ENCODE results near the gene GMPPA. TPM values are rescaled to one million over a fixed set of nuclear protein-coding genes. Genes with fewer than 3 reads are reported as not detected.

The GMPPA gene
- polyA plus RNA-seq, 4 donors = 32.8 to 41.9 (median 37.8) TPM

DNA sequence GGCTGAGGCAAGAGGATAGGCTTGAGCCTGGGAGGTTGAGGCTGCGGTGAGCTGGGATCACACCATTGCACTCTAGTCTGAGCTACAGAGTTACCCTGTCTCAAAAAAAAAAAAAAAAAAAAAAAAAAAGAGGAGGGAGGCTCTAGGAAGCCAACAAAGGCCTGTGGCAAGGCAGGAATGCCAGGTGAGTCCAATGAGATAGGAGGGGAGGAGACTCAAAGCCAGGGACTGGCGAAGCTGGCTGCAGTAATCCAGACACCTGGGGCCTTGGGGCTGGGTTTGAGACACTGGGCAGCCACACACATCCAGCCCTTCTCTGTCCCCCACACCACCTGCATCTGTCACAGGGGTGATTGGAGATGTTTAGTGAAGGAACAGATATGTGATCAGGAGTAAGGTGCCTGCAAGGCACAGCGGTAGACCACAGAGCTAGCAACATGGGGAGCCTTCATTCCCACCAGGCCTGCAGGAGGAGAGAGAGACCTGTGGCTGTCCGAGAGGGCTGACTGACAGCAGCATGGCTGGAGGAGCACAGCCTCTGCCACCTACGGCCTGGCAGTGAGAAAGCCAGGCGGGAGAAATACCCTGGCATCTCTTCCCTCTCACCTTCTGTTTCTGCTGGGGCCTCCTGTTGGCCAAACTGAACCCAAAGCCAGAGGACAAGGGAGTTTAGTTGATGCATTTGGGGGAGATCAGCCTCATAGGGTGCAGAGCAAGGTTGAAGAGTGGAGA, 35.4 kb downstream of the GMPPA start:
- DNase-seq (ENCODE audit: low read depth in 4 of 4, low spot score in 2 of 4) = no peak

DNA sequence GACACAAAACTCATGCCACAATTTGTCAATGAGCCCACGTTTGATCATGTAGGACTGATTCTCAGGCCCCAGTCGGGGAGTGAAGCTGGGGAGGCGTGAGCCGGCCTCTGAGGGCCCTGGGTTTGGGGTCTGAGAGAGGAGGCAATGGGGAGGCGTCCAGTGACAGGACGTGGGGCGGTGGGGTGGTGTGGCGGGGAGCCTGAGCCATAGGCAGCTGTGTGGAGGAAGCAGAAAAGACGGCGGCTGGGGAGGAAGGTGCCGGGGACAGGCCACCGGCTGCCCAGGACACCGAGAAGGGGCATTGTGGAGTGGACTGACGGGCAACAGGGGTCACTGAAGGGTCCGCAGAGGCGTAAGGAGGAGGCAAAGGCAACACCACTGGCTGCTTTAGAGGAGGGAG, 37.7 kb downstream of the GMPPA start:
- DNase-seq (ENCODE audit: low read depth in 4 of 4, low spot score in 2 of 4) = no peak

DNA sequence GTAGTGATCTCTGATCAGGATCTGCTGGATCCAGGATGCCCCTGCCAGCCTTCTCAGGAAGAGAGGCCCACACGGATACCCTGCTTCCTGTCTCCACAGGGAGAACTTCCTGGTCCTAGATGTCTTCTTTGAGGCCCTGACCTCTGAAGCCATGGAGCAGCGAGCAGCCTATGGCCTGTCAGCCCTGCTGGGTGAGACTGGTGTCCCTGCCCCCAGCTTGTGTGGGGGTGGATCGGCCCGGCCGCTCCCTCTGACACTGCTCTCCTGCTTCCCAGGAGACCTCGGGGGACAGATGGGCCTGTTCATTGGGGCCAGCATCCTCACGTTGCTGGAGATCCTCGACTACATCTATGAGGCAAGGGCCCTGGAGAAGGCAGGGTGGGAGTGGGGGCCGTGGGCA, 38.3 kb downstream of the GMPPA start:
- no peak for DNase-seq (ENCODE audit: low read depth in 4 of 4, low spot score in 2 of 4)

DNA sequence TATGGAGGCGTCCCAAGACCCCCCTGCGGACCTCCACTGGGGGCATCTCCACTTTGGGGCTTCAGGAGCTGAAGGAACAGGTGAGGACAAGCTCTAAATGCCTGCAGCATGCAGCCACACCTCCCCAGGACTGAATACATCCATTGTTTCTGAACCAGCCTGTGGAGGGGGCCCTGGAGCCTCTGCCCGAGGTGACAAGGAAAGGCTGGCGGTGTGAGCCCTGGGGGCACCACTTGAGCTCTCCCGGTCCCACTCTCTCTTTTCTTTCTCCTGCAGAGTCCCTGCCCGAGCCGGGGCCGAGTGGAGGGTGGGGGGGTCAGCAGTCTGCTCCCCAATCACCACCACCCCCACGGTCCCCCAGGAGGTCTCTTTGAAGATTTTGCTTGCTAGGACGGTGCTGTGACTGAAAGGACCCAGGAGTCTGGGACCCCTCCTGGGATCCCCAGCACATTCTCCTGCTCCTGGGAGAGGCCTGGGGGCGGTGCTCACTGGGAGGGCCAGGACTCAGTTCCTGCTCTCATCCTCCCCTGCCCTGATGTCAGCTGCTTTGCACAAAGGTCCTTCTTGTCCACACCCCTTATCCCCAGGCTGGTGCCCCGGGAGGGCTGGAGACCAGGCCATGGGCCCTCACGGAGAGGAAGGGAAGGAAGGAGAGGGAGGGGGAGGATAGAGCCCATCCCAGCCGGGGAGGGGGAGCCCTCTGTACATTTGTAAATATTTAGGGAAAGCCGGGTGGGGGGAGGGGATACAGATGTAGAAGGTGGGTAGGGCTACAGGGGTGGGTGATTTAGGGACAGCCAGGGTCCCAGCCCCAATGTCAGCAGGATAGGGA, 39.2 kb downstream of the GMPPA start:
- no peak for DNase-seq (ENCODE audit: low read depth in 4 of 4, low spot score in 2 of 4)

DNA sequence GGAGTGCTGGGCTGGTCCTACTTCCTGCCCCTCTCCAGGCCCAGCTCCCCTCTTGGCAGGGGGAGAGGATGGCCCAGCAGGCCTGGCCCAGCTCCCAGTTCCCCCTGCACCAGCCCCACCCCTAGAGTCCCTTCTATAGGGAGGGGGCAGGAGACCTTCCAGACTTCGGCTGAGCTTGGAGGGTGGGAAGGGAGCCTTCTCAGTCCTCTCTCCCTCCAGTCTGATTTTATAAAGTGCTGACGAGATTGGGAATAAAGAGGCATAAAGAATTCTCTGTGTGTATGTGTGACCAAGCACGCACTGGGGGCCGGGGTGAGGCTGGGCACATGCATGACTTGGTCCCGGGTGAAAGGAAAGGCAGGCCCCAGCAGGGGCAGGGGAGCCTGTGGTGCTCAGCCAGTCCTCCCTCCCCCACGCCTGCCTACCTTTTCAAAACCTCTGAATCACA, 39.8 kb downstream of the GMPPA start:
- DNase-seq (ENCODE audit: low read depth in 4 of 4, low spot score in 2 of 4) = no peak

DNA sequence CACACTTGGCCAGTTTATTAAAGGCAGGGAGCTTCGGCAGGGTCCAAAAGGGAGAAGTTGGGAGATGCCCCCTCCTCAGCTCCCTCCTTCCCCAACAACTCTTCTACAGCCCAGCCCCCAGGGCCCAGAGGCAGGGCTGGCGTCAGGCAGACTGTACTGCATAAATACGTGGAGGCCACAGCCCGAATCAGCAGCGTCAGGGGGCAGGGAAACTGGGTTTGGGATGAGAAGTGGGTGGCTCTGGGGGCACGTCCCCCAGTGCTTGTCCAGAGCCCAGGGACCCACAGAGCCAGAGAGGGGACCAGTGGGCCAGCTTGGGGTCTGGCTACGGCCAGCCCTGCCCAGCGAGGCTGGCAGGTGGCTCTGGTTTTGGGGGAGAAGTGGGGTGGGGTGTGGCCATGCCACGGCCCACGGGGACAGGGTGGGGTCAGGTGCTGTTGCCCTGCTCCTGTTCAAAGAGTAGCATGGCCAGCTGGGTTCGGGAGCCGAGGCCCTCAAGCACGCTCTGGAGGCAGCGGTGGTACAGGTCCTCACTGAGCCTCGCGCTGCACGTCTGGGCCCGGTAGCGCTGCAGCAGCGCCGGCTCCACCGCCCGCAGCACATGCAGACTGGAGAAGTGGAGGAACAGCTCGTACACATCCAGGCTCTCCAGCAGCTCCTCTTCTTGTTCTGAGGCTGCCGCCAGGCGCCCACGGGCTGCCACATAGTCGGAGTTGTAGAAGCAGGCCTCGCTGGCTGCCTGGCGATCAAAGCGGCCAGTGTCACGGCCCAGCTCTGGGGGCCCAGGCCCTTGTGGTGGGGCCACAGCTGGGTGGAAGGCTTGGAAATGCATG, 40.5 kb downstream of the GMPPA start:
- DNase-seq (ENCODE audit: low read depth in 4 of 4, low spot score in 2 of 4) = no peak

DNA sequence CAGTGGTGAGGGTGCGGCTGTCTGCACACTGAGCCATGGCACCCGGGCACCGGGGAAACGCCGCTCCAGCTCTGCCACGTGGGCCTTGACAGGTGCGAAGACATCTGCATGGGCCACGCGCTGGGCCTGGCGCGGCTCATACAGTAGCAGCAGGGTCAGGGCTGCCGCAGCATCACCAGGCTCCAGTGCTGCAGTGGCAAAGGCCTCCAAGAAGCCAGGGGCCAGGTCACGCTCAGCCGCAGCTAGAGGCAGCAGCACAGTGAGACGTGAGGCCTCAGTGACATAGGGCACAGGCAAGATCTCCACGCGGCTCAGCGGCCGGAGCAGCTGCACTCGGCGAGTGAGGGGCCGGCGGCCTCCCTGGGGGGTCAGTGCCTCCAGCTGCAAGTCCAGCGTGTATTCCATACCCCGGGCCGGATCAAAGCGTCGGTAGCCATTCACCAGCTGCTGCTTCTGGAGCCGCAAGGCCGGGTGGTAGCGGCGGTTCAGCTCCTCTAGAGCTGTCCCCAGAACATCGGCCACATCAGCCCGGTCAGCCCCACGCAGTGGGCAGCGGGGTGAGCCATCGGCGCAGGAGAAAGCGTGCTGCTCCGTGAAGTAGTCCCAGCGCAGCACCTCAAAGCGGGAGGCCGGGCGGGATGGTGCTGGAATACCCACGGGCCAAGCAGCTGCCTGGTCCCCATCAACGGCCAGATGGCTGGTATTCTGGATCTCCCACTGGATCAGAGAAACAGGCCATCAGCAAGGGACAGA, 41.4 kb downstream of the GMPPA start:
- DNase-seq (ENCODE audit: low read depth in 4 of 4, low spot score in 2 of 4) = no peak

DNA sequence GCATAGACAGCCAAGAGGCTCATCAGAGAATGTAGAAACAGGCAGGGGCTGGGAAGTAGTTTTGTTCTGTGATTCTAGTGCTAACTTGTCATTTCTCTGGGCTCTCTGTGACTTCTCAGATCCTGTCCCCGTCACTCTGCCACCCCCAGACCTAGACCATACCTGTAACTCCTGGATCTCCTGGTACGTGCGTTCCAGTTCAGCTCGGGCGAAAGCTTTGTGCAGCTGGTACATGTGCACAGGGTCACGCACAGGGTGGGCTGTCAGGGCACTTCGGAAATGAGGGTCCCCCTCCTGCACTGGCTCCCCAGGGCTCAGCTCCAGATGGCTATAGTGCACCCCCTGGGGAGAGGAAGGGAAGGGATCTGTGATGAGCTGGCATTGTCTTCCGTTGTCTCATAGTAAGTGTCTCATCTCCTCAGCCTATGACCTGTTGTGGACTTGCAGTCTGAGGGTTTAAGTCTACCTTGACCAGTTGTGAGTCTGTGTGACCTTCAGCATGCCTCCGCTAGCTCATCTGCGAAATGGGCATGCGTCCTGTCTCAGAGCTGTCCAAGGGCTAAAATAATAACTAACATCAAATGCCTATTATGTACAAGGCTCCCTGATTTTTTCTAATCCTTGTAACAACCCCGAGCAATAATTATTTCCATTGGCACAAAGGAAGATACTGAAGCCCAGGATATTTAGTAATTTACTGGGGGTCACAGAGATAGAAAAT, 42.3 kb downstream of the GMPPA start:
- DNase-seq (ENCODE audit: low read depth in 4 of 4, low spot score in 2 of 4) = no peak

DNA sequence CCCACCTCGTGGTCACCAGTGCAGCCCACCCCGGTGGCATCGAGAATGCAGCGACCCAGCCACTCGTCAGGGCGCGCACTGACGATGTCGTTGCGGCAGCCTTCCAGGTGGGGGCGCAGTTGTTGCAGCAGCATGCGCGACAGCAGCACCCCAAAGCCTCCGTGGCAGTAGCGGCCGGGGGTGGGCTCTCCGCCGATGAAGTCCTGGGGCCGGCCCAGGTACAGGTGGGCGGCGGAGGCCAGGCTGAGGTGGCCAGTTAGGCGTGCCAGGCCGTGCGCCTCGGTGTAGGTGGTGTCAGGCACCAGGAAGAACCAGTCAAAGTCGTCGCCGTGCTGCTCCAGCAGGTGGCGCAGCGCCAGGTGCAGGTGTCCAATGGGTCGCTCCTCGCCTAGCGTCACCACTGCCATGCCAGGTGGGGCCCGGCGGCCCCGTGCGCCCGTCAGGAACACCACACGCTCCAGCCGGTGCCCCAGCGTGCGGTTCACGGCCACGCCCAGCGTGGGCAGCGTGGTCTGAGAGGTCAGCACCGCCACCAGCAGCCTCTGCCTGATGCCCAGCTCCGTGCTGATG, 43.0 kb downstream of the GMPPA start:
- DNase-seq (ENCODE audit: low read depth in 4 of 4, low spot score in 2 of 4) = no peak

DNA sequence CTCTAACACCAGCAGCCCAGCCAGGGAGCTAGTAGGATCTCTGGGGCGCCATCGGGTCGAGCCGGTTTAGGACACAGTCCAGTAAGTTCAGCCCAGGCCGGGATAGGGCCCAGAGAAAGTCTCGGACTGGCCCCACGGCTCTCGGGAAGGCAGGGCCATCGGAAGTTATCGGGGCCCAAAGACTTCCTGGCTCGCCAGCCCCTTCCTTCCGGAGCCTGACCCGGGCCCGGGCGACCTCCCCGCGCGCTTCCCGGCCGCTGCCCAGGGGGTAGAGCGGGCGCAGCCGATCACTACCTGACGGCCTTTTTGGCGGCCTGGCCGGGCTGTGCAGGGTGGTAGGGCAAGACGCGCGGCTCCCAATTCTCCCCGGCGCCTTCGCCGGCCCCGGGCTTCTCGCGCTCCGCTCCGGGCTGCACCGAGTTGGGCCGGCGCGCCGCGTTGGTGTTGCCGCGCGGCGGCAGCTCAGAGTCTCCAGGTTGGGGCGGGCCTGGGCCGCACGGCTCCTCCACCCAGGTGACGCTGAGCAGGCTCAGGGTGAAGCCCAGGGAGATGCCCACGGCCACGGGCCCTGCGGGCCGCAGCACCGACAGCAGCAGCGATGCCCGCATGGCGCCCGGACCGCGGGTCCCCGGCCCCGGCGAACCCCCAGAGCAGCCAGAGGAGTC, 44.4 kb downstream of the GMPPA start:
- no peak for DNase-seq (ENCODE audit: low read depth in 4 of 4, low spot score in 2 of 4)

DNA sequence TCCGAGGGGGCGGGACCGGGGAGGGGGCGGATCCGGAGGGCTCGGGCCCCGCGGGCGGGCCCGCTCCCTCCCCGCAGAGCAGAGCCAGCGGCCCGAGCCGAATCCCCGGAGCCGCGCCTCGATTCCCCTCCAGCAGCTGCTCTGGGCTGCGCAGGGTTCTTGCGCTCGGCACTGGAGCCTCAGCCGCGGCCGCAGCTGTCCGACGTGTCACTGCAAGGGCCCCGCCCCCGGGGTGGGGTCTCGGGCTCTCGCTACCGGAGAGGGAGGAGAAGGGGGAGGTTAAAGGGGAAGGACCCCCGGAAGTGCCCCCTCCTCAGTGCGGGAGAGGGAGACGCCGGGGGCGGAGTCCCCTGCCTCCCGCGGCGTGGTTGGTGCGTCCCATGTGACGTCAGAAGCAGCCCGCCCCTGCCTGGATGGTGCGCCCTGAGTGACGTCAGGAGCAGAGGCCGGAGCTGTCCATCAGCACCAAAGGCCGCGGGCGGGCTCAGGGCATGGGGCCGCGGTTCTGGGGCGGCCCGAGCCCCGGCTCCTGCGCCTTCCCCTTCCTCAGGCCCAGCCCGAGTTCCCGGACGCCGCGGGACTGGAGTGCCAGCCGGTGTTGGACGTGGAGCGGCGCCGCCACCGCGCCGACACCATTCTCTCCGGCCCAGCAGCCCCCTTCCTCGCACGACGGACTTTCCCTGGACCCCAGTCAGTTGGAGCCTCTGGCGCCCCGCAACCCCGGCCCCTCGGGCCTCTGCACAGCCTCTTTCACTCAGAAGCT, 45.1 kb downstream of the GMPPA start, which contains the start of the genes CHPF and TMEM198:
CHPF (minus strand) TSS at position 214 of the 763 bp plus-strand sequence. CDS start 271 bp downstream, outside the sequence.
TMEM198 (plus strand) TSS at position 433 of the 763 bp plus-strand sequence. CDS start 700 bp downstream, outside the sequence.
- peak; percentile 83 to 97 (median 96) for DNase-seq (ENCODE audit: low read depth in 4 of 4, low spot score in 2 of 4)

DNA sequence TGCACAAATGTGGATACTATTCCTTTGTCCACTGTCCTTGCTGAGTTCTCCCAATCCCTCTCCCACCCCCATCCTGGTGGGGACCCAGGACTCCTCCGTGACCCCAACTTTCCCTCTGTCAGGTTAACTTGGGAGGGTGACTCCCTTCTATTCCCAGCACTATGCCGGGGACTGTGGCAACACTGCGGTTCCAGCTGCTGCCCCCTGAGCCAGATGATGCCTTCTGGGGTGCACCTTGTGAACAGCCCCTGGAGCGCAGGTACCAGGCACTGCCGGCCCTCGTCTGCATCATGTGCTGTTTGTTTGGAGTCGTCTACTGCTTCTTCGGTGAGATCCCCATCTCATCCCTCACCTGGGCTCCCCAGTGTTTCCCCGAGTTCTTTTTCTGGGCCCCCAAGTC, 45.9 kb downstream of the GMPPA start:
- DNase-seq (ENCODE audit: low read depth in 4 of 4, low spot score in 2 of 4) = no peak

DNA sequence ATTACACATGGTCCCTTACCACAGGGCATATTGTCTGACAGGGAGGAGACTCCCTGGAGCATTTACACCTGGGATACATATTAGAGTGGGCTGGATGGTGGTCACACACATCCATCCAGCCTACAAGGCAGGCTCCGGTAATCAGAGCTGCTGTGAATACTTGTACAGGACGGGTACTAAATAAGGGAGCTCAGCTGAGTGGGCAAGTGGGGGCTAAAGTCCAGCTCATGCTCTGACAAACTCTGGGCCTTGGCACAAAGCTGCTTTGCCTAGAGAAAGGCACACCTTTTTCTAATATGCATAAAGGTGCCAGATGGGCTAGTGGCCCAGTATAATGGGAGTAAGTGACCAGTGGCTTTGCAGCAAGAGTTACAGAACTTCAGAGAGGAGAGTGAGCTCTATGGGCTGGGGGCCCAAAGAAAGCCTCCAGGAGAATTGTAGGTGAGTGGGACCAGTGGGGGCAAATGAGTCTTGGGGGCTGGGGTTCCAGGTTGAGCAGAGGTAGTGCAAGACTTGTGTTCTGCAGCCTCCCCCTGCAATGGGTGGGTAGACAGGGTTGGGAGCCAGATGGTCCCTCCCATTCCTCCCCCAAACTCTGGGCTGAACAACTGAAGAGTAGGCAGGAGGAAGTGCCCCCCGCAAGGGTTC, 46.7 kb downstream of the GMPPA start:
- no peak for DNase-seq (ENCODE audit: low read depth in 4 of 4, low spot score in 2 of 4)

DNA sequence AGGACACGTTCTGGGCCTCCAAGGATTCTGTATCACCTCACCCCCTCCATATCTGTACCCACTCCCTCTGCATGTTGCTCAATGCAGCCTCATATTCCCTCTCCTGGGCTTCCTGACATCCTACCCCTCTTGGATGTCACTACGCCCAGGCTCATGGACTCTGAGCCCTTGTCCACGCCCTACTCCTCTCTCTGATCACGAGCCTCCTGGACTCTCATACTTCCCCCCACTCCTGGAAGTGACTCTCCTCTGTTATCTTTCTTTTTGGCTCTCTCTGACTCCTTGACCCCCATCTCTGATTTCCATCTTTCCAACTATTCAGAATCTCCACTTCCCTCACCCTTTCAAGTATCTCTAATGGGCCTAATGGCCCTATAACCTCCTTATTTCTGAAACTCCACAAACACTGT, 47.3 kb downstream of the GMPPA start:
- DNase-seq (ENCODE audit: low read depth in 4 of 4, low spot score in 2 of 4) = no peak

DNA sequence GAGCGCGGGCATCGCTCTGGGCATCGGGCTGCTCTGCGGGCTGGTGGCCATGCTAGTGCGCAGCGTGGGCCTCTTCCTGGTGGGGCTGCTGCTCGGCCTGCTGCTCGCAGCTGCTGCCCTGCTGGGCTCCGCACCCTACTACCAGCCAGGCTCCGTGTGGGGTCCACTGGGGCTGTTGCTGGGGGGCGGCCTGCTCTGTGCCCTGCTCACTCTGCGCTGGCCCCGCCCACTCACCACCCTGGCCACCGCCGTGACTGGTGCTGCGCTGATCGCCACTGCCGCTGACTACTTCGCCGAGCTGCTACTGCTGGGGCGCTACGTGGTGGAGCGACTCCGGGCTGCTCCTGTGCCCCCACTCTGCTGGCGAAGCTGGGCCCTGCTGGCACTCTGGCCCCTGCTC, 48.9 kb downstream of the GMPPA start:
- DNase-seq (ENCODE audit: low read depth in 4 of 4, low spot score in 2 of 4) = no peak

DNA sequence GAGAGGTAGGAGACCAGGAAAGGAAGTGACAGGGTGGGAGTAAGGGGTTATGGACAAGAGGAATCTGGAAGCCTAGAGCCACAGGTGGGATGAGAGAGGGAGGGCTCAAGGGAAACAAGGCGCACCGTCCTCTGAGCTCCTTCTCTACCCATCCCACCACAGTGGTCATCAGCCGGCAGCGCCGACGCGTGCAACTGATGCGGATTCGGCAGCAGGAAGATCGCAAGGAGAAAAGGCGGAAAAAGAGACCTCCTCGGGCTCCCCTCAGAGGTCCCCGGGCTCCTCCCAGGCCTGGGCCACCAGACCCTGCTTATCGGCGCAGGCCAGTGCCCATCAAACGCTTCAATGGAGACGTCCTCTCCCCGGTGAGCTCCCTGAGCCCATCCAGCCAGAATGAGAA, 50.3 kb downstream of the GMPPA start:
- no peak for DNase-seq (ENCODE audit: low read depth in 4 of 4, low spot score in 2 of 4)

DNA sequence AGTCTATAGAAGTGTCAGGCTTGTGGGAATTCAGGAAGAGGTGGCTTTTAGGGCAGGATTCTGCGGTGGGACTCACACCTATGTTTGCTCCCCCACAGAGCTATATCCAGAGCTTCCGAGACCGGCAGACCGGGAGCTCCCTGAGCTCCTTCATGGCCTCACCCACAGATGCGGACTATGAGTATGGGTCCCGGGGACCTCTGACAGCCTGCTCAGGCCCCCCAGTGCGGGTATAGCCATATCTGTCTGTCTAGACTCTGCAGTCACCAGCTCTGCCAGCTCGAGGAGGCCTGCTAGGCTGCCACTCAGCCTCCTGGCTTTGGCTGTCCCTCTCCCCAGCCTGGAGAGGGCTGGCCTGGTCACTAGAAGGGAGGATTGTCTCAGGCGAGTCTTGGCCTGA, 50.9 kb downstream of the GMPPA start:
- DNase-seq (ENCODE audit: low read depth in 4 of 4, low spot score in 2 of 4) = no peak
